Gastrocnemius medialis (tissue), 4 donors: ENCODE data around the gene FAM83C.

Experiments
- POLR2A ChIP-seq, 2 donors: fragments of 450-650 bp; IDR thresholded peaks; one replicate each; pipeline ENCODE4 v1.6.1; 2017; ENCODE audit warnings: antibody characterized with exemption in 2 of 2, mild to moderate bottlenecking in 2 of 2, moderate library complexity in 2 of 2
- TF ChIP-seq, protein P1 (sequence below), 5 experiments: fragments of 450-650 bp in 3 of 5; fragments of 200-600 bp in 2 of 5; sonication (generic) in 2 of 5; IDR thresholded peaks in 4 of 5; conservative IDR thresholded peaks in 1 of 5; 1 replicate in 4 of 5; 2 replicates in 1 of 5; pipeline ENCODE4 v1.5.1; 2016 to 2019; ENCODE audit warnings: antibody characterized with exemption in 5 of 5, mild to moderate bottlenecking in 3 of 5, moderate library complexity in 3 of 5

DNA sequence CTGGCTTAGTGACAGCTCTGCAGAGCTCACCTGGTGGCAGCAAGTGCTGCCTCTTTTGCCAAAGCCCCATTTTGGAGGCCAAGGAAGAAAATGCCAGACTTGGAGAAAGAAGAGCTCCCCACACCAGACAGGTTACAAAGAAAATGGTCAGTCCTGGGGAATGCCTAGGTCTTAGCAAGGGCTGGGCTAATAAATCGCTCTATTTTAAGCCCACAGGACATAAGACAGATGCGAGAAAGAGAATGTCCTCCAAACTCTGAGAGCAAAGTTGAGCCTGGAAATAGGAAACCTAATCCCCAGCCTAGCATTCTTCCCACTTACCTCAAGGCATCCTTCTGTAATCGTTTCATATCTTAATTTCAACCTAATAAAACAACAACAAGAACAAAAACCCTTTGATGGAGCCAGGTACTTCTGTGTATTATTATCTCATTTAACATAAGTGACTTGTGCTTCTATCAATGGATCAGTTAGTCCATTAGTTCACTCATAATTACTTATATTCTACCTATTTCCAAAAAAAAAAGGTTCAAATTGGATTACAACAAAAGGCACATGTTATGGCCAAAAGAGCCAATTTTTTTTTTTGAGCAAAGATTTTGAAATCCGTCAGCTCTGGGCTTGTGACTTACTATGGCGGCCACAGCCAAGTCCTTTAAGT lies 40.4 kb upstream of the FAM83C start:
- TF ChIP-seq, protein P1, sequence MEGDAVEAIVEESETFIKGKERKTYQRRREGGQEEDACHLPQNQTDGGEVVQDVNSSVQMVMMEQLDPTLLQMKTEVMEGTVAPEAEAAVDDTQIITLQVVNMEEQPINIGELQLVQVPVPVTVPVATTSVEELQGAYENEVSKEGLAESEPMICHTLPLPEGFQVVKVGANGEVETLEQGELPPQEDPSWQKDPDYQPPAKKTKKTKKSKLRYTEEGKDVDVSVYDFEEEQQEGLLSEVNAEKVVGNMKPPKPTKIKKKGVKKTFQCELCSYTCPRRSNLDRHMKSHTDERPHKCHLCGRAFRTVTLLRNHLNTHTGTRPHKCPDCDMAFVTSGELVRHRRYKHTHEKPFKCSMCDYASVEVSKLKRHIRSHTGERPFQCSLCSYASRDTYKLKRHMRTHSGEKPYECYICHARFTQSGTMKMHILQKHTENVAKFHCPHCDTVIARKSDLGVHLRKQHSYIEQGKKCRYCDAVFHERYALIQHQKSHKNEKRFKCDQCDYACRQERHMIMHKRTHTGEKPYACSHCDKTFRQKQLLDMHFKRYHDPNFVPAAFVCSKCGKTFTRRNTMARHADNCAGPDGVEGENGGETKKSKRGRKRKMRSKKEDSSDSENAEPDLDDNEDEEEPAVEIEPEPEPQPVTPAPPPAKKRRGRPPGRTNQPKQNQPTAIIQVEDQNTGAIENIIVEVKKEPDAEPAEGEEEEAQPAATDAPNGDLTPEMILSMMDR (IDR thresholded peaks at IDR 0.05 in 4 of 5, conservative IDR thresholded peaks at IDR 0.05 in 1 of 5), result no peak
- TF ChIP-seq POLR2A (IDR thresholded peaks at IDR 0.05), result no peak
